B cell (primary cell): ENCODE measurements around the gene TNFRSF6B. TPM values are rescaled to one million over a fixed set of nuclear protein-coding genes. Genes with fewer than 3 reads are reported as not detected.
A peak's percentile ranks its signal among the peaks of the same experiment; 100 is the strongest.

Experiments used
- ATAC-seq: fragments of 200-7000 bp; cut with Tn5 transposase; one replicate; pipeline ENCODE4 v1.10.0; 2021; ENCODE audit warnings: low read depth, mild to moderate bottlenecking, moderate number of reproducible peaks, moderate library complexity
- CTCF ChIA-PET: fragments of 350-600 bp; sonication (Branson Sonifier 250); formaldehyde crosslinking; loops from one replicate; lab custom pipeline; 2021; ENCODE audit warnings: antibody characterized with exemption, inconsistent platforms; lab: Charles Lee
- POLR2A ChIA-PET: fragments of 350-600 bp; sonication (Branson Sonifier 250); formaldehyde crosslinking; loops from one replicate; lab custom pipeline; 2021; ENCODE audit warnings: antibody characterized with exemption; lab: Charles Lee
- DNase-seq: peaks from one replicate; pipeline ENCODE4 v3.0.0; 2013
- H2AFZ ChIP-seq: 2 replicates; pipeline ENCODE4 v1.6.1; 2012; ENCODE audit warnings: mild to moderate bottlenecking, low read depth, low read length; ENCODE audit not compliant: insufficient read depth, poor library complexity, severe bottlenecking
- H3K27ac ChIP-seq, 2 donors: 1 replicate in 1 of 2; 2 replicates in 1 of 2; pipeline ENCODE4 v1.5.1; 2012 to 2013; ENCODE audit warnings: low read length in 2 of 2, mild to moderate bottlenecking in 2 of 2, moderate library complexity in 1 of 2
- H3K27me3 ChIP-seq, 4 experiments: fragments of 200-600 bp in 1 of 4; sonication (generic) in 1 of 4; replicated peaks in 1 of 4; 1 replicate in 2 of 4; 2 replicates in 2 of 4; pipeline versions ENCODE4 v1.6.1 to v1.7.0; 2013 to 2016; ENCODE audit warnings: low read length in 3 of 4, mild to moderate bottlenecking in 2 of 4, mixed read lengths in 1 of 4, moderate library complexity in 1 of 4; ENCODE audit not compliant: insufficient read depth in 4 of 4, control insufficient read depth in 3 of 4; ENCODE audit errors: control extremely low read depth in 1 of 4
- H3K36me3 ChIP-seq, 2 experiments: replicated peaks in 1 of 2; 1 replicate in 1 of 2; 2 replicates in 1 of 2; pipeline versions ENCODE4 v1.6.1 to v1.7.1; 2013; ENCODE audit warnings: low read length in 1 of 2; ENCODE audit not compliant: insufficient read depth in 2 of 2, control insufficient read depth in 1 of 2; ENCODE audit errors: control extremely low read depth in 1 of 2, extremely low read depth in 1 of 2
- H3K4me1 ChIP-seq, 2 donors: fragments of 200-600 bp in 1 of 2; sonication (generic) in 1 of 2; 1 replicate in 1 of 2; 2 replicates in 1 of 2; pipeline versions ENCODE4 v1.5.1 to v1.6.1; 2013 to 2017; ENCODE audit warnings: low read length in 2 of 2; ENCODE audit not compliant: control insufficient read depth in 2 of 2, insufficient read depth in 2 of 2
- H3K4me2 ChIP-seq: replicated peaks from 2 replicates; pipeline ENCODE3; 2012; ENCODE audit warnings: mild to moderate bottlenecking, low read depth, low read length; ENCODE audit not compliant: poor library complexity, severe bottlenecking
- H3K4me3 ChIP-seq, 5 experiments: fragments of 200-600 bp in 1 of 5; sonication (generic) in 1 of 5; 1 replicate in 3 of 5; 2 replicates in 2 of 5; pipeline versions ENCODE4 v1.5.1 to v1.7.0; 2011 to 2016; ENCODE audit warnings: low read length in 4 of 5, mild to moderate bottlenecking in 4 of 5, low read depth in 2 of 5, control low read depth in 1 of 5, moderate library complexity in 1 of 5; ENCODE audit not compliant: insufficient read depth in 1 of 5; ENCODE audit errors: control extremely low read depth in 1 of 5, extremely low read depth in 1 of 5
- H3K79me2 ChIP-seq: fragments of 200-600 bp; sonication (generic); one replicate; pipeline ENCODE4 v1.6.0; 2016; ENCODE audit warnings: low read length; ENCODE audit not compliant: control insufficient read depth, insufficient read depth
- H3K9ac ChIP-seq: fragments of 200-600 bp; sonication (generic); 2 replicates; pipeline ENCODE4 v1.6.1; 2017; ENCODE audit warnings: mild to moderate bottlenecking, low read length, moderate library complexity
- H3K9me3 ChIP-seq, 3 donors: one replicate each; pipeline versions ENCODE4 v1.6.1 to v1.7.1; 2013; ENCODE audit warnings: low read length in 2 of 3; ENCODE audit not compliant: control insufficient read depth in 2 of 3, insufficient read depth in 1 of 3; ENCODE audit errors: control extremely low read depth in 1 of 3
- H4K20me1 ChIP-seq: 2 replicates; pipeline ENCODE4 v1.6.0; 2012; ENCODE audit warnings: mild to moderate bottlenecking, low read length; ENCODE audit not compliant: insufficient read depth, control insufficient read depth, poor library complexity, severe bottlenecking
- H3K27ac Mint-ChIP-seq: one replicate; pipeline ENCODE4 v1.8.0; 2021; ENCODE audit warnings: mixed read lengths
- H3K27me3 Mint-ChIP-seq: one replicate; pipeline ENCODE4 v1.8.0; 2021; ENCODE audit warnings: mixed read lengths
- H3K4me1 Mint-ChIP-seq: one replicate; pipeline ENCODE4 v1.8.0; 2021; ENCODE audit warnings: mixed read lengths
- H3K4me3 Mint-ChIP-seq: one replicate; pipeline ENCODE4 v1.8.0; 2021; ENCODE audit warnings: mixed read lengths
- H3K9me3 Mint-ChIP-seq: one replicate; pipeline ENCODE4 v1.8.0; 2022; ENCODE audit warnings: mixed read lengths; ENCODE audit not compliant: insufficient read depth
- EZH2 ChIP-seq: IDR thresholded peaks from 2 replicates; pipeline ENCODE4 v1.6.1; 2012; ENCODE audit warnings: borderline replicate concordance, low read depth, mild to moderate bottlenecking, moderate library complexity, low read length; ENCODE audit not compliant: insufficient read depth, poor library complexity, severe bottlenecking
- WGBS: methylation state at CpG from one replicate; pipeline ENCODE4 v1.1.5; 2013; ENCODE audit warnings: missing lambda C conversion rate; ENCODE audit not compliant: insufficient coverage; 5-methylcytosine and 5-hydroxymethylcytosine counted together
- intact Hi-C: fragments of 100-400 bp; cut with micrococcal nuclease; formaldehyde crosslinking; loops from one replicate; pipeline ENCODE4 v1.10.0; 2022
- polyA plus RNA-seq: library from polyadenylated mRNA; depleted of rRNA; stranded (reverse); fragments of >200 nt; gene quantifications from 2 replicates; pipeline ENCODE4 v1.2.3, GENCODE V29; 2012
- total RNA-seq, 2 donors: library from RNA; stranded (reverse); fragments of 120-200 nt in 1 of 2; gene quantifications; 1 replicate in 1 of 2; 2 replicates in 1 of 2; pipeline versions ENCODE4 v1.2.3 to v1.2.4, GENCODE V29; 2013 to 2022
- TF ChIP-seq, protein P1 (sequence below): fragments of 200-600 bp; IDR thresholded peaks from one replicate; pipeline ENCODE4 v1.8.0; 2022; ENCODE audit warnings: antibody characterized with exemption, mild to moderate bottlenecking

TNFRSF6B gene
- total and polyA plus RNA-seq, 2 donors (not counting 1 experiment from before 2014, with no cell fraction given) = 6.7 TPM; not detected in 1

DNA sequence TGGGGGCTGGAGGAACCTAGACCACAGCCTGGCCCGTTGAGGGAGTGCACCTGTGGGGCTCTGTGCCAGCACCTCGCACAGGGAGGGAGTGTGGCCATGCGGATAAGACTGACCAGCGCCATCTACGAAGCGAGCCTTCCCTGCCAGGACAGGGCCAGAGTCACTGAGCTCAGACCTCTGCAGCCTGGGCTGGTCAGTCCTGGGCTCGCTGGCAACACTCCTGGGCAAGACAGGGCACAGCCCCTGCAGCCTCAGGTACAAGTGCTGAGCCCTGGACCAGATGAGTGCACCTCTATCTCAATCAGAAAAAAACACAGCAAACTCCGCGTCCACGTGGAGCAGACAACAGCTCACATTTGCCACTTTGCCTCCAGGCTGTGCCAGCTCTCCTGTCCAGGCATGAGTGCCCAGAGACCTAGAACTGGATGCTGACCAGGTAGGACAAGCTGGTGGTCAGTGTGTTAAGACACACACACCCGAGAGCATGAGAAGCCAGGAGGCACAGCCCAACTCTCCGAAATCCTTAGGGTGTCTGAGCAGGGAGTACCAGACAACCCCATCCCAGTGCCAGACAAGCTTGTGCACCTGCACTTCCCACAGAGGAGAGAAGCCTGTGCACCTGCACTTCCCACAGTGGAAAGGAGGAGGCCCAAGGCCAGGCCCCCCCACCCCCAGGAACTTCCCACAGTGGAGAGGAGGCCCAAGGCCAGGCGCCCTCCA is 6.5 kb downstream of the TNFRSF6B start:
- Mint-ChIP-seq H3K27me3 (no peaks in the 10 kb centered on the region), H3K4me3 (no peak overlapping the region), H3K4me1 (peaks cover 12% of the 10 kb centered on the region), H3K9me3 (no peaks in the 10 kb centered on the region), H3K27ac (no peak overlapping the region)
- Histone ChIP-seq H3K9me3 (no peaks in the 10 kb centered on the region), H4K20me1 (peaks cover 97% of the 10 kb centered on the region), H3K27me3 (no peaks in the 10 kb centered on the region), H3K79me2 (peaks cover 95% of the 10 kb centered on the region), H3K4me1 (peaks cover 13 to 14% of the 10 kb centered on the region in 2 donors), H3K4me3 (no peak overlapping the region), H2AFZ (no peak overlapping the region), H3K27ac (no peak overlapping the region), H3K9ac (no peak overlapping the region), H3K4me2 (no peak overlapping the region), H3K36me3 (peaks cover 0 to 26% of the 10 kb centered on the region in 2 experiments)
- no peak for TF ChIP-seq EZH2
- TF ChIP-seq, protein P1, sequence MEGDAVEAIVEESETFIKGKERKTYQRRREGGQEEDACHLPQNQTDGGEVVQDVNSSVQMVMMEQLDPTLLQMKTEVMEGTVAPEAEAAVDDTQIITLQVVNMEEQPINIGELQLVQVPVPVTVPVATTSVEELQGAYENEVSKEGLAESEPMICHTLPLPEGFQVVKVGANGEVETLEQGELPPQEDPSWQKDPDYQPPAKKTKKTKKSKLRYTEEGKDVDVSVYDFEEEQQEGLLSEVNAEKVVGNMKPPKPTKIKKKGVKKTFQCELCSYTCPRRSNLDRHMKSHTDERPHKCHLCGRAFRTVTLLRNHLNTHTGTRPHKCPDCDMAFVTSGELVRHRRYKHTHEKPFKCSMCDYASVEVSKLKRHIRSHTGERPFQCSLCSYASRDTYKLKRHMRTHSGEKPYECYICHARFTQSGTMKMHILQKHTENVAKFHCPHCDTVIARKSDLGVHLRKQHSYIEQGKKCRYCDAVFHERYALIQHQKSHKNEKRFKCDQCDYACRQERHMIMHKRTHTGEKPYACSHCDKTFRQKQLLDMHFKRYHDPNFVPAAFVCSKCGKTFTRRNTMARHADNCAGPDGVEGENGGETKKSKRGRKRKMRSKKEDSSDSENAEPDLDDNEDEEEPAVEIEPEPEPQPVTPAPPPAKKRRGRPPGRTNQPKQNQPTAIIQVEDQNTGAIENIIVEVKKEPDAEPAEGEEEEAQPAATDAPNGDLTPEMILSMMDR = no peak
- CTCF ChIA-PET = interaction anchor here (0.6 kb wide), 1 partner anchor 321 kb away, joined by 3 read pairs; no protein-coding TSS in a partner anchor
- DNase-seq = no peak
- WGBS = 92% methylated on average over 12 of the region's 13 CpGs
- ATAC-seq = no peak
- POLR2A ChIA-PET = interaction anchor here (0.5 to 1.0 kb wide), 3 partner anchors 18 to 68 kb away, joined by 3 read pairs; no protein-coding TSS in a partner anchor
- intact Hi-C loops = no loop called here

DNA sequence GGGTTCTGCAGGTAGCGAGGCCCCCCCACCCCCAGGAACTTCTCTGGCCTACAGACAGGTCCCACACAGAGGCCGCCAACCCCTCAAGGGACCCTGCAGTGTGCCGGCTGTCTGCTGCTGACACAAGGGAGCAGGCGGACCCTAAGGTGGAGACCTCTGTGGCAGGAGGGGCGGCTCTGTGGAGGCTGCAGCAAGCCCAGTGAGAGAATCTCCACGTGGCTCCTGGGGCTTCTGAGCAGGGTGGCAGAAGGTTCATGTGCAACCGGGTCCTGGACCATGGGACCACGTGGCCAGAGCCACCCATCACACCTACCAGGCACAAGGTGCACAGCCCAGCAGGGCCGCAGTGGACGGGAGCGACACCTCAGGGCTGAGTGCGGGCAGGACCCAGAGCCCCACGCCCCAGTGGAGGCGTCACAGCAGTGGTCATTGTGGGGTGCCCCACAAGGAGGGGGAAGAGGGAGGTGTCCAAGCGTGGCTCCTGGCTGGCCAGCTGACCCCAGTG is 7.1 kb downstream of the TNFRSF6B start:
- Mint-ChIP-seq H3K4me3 (no peak overlapping the region), H3K27ac (no peak overlapping the region), H3K9me3 (no peaks in the 10 kb centered on the region), H3K27me3 (no peaks in the 10 kb centered on the region), H3K4me1 (peaks cover 12% of the 10 kb centered on the region)
- intact Hi-C loops = no loop called here
- Histone ChIP-seq H3K4me3 (no peak overlapping the region), H3K9me3 (no peaks in the 10 kb centered on the region), H3K36me3 (peaks cover 0 to 26% of the 10 kb centered on the region in 2 experiments), H3K9ac (no peak overlapping the region), H3K4me2 (no peak overlapping the region), H4K20me1 (peaks cover 95% of the 10 kb centered on the region), H3K27ac (no peak overlapping the region), H3K79me2 (peaks cover 96% of the 10 kb centered on the region), H3K4me1 (peaks cover 15 to 18% of the 10 kb centered on the region in 2 donors), H2AFZ (no peak overlapping the region), H3K27me3 (no peaks in the 10 kb centered on the region)
- CTCF ChIA-PET = no interaction called here
- TF ChIP-seq, protein P1 = no peak
- no peak for TF ChIP-seq EZH2
- ATAC-seq = no peak
- peak; percentile 13 for DNase-seq
- 96% methylated on average over 15 of the region's 15 CpGs for WGBS
- POLR2A ChIA-PET = interaction anchor here (0.5 to 0.7 kb wide), 2 partner anchors 17 to 69 kb away, joined by 3 read pairs; no protein-coding TSS in a partner anchor
